SK-N-DZ (cell line): ENCODE results near the gene CPS1. TPM values are rescaled to one million over a fixed set of nuclear protein-coding genes. Genes with fewer than 3 reads are reported as not detected.

Source experiments
- DNase-seq: peaks from one replicate; pipeline ENCODE4 v3.0.0-alpha.2; 2015; ENCODE audit warnings: low spot score
- polyA plus RNA-seq, 2 experiments: library from polyadenylated mRNA; depleted of rRNA; stranded (reverse); fragments of >200 nt; gene quantifications; 2 replicates each; pipeline ENCODE4 v1.2.3, GENCODE V29; 2014

Gene CPS1
- polyA plus RNA-seq (2014; cell fraction: cytosol; rRNA removed), result 0.38 and 2.6 TPM in 2 replicates
- 0.99 and 1.5 TPM in 2 replicates for polyA plus RNA-seq (2014; cell fraction: nucleus; rRNA removed)

GRCh38 chr2:210556329-210556980 lies at the start of gene CPS1:
TSS of gene CPS1 (plus strand) at chr2:210556599. CDS start at chr2:210556734, 135 bp downstream.
- DNase-seq, result no peak

- DNase-seq, result no peak
Measured at GRCh38 chr2:210515911-210516310, 40.5 kb upstream of the CPS1 start.

GRCh38 chr2:210517264-210517663 lies 39.1 kb upstream of the CPS1 start:
- no peak for DNase-seq

GRCh38 chr2:210519594-210519993 lies 36.8 kb upstream of the CPS1 start:
- no peak for DNase-seq

GRCh38 chr2:210522399-210522798 lies 34.0 kb upstream of the CPS1 start:
- no peak for DNase-seq

- DNase-seq, result no peak
Measured at GRCh38 chr2:210523650-210524289, 32.6 kb upstream of the CPS1 start.

GRCh38 chr2:210524533-210524932 lies 31.9 kb upstream of the CPS1 start:
- no peak for DNase-seq

GRCh38 chr2:210527286-210527685 lies 29.1 kb upstream of the CPS1 start:
- DNase-seq, result no peak

- DNase-seq, result no peak
Measured at GRCh38 chr2:210528716-210529115, 27.7 kb upstream of the CPS1 start.

- no peak for DNase-seq
Measured at GRCh38 chr2:210531050-210531449, 25.3 kb upstream of the CPS1 start.

- no peak for DNase-seq
Measured at GRCh38 chr2:210531482-210531881, 24.9 kb upstream of the CPS1 start.

GRCh38 chr2:210533389-210533788 lies 23.0 kb upstream of the CPS1 start:
- DNase-seq, result no peak

GRCh38 chr2:210534879-210535278 lies 21.5 kb upstream of the CPS1 start:
- no peak for DNase-seq

GRCh38 chr2:210536973-210537650 lies 19.3 kb upstream of the CPS1 start:
- DNase-seq, result no peak

GRCh38 chr2:210539035-210539434 lies 17.4 kb upstream of the CPS1 start:
- no peak for DNase-seq

GRCh38 chr2:210539578-210540416 lies 16.6 kb upstream of the CPS1 start:
- DNase-seq, result peak; percentile 62

- DNase-seq, result no peak
Measured at GRCh38 chr2:210540471-210540870, 15.9 kb upstream of the CPS1 start.

GRCh38 chr2:210540900-210541289 lies 15.5 kb upstream of the CPS1 start:
- DNase-seq, result no peak

GRCh38 chr2:210541290-210541902 lies 15.0 kb upstream of the CPS1 start:
- DNase-seq, result no peak

- no peak for DNase-seq
Measured at GRCh38 chr2:210544007-210544590, 12.3 kb upstream of the CPS1 start.

- no peak for DNase-seq
Measured at GRCh38 chr2:210544831-210545230, 11.6 kb upstream of the CPS1 start.
